GM12891 (cell line): ENCODE measurements around the gene ZNF564.

Source experiments
- DNase-seq: peaks from one replicate; pipeline ENCODE4 v3.0.0; 2011; ENCODE audit warnings: low spot score; ENCODE audit not compliant: insufficient read length
- FAIRE-seq: peaks from 2 replicates; lab custom pipeline; 2011; peaks lifted over from hg19 to GRCh38; lab: Jason Lieb, UNC
- PAX5 ChIP-seq: IDR thresholded peaks from 2 replicates; pipeline ENCODE4 v1.6.1; 2011; ENCODE audit warnings: low read length, moderate library complexity, mild to moderate bottlenecking; ENCODE audit not compliant: insufficient read depth, severe bottlenecking
- POLR2A ChIP-seq: IDR thresholded peaks from 2 replicates; pipeline ENCODE4 v1.6.1; 2011; ENCODE audit warnings: low read depth, low read length, control low read depth
- POLR2AphosphoS5 ChIP-seq: IDR thresholded peaks from 2 replicates; pipeline ENCODE4 v1.6.1; 2011; ENCODE audit warnings: low read depth, low read length, control low read depth
- POU2F2 ChIP-seq: IDR thresholded peaks from 2 replicates; pipeline ENCODE4 v1.6.1; 2011; ENCODE audit warnings: low read depth, mild to moderate bottlenecking, control low read depth, low read length, moderate library complexity
- SPI1 ChIP-seq: IDR thresholded peaks from 2 replicates; pipeline ENCODE4 v1.6.1; 2011; ENCODE audit warnings: low read depth, low read length, control low read depth
- TAF1 ChIP-seq: IDR thresholded peaks from 2 replicates; pipeline ENCODE4 v1.6.1; 2011; ENCODE audit warnings: low read depth, low read length, control low read depth

ZNF564 gene

DNA sequence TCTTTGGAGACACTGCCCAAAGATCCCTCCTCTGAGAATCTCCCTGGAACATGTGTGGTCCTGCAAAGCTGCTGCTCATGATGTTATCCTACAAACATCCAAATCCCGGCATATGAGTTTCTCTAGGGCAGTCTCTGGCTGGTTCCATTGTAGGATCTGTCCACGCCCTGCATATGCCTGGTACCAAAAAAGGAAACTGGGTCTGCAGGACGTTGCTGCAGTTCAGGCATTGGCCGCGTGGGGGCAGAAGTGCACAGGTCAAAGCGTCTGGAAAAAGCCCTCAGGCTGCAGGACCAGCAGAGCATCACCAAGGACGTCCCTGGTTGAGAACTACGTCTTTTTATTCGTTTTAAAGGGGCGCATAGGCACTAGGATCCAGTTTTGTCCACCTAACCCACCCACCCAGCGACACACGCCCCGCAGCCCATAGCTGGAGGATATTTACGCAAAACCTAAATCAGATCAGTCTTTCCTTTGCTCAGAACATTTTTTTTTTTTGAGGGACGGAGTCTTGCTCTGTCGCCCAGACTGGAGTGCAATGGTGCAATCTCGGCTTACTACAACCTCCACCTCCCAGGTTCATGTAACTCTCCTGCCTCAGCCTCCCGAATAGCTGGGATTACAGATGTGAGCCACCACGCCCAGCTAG, 12.9 kb upstream of the ZNF564 start:
- DNase-seq (peak; percentile 87), FAIRE-seq (peak; percentile 96)
- no peak for TF ChIP-seq SPI1
- TF ChIP-seq POLR2A = no peak
- TF ChIP-seq PAX5 = no peak
- no peak for TF ChIP-seq POLR2AphosphoS5
- TF ChIP-seq POU2F2 = no peak
- TF ChIP-seq TAF1 = no peak

DNA sequence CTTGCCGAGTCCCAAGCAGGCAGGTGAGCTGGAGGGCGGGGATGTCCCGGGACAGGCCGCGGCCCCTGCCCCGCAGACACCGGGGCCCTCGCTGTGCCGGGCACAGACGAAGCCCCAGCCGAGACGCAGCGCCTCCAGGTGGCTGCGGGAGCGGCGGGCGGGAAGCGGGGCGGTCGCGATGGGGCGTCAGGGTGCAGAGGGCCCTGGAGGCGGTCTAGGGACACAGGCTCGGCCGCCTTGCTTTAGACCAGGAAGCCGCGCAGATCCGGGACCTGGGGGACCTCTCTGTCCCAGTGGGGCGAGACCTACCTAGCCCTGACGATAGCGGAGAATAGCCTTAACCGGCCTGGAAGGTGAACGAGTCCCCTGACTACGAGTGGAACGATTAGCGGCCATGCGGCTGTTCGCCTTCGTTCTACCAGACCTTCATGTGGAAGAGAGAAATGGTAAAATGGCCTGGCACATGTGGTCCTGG, 4.2 kb upstream of the ZNF564 start:
- FAIRE-seq = no peak
- TF ChIP-seq PAX5 = no peak
- no peak for TF ChIP-seq POU2F2
- no peak for TF ChIP-seq TAF1
- no peak for TF ChIP-seq POLR2A
- no peak for TF ChIP-seq SPI1
- no peak for TF ChIP-seq POLR2AphosphoS5

DNA sequence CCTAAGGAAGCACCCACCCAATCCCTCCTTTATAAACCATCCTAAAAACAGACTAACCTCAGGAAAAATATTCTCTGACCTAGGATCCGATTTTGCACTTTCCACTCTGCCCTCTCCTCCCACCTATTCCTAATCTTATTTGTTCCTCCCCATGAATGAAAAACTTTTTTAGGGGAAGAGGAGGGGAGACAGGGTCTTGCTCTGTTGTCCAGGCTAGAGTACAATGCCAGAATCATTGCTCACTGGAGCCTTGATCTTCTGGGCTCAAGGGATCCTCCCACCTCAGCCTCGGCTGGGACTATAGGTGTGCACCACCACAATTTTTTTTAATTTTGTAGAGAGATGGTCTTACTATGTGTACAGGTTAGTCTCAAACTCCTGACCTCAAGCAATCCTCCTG, 4.4 kb downstream of the ZNF564 start:
- no peak for DNase-seq
- FAIRE-seq = no peak
- TF ChIP-seq POLR2AphosphoS5 = no peak
- no peak for TF ChIP-seq POU2F2
- no peak for TF ChIP-seq POLR2A
- TF ChIP-seq PAX5 = no peak
- no peak for TF ChIP-seq SPI1
- no peak for TF ChIP-seq TAF1

More for the DNA sequence above, 4.2 kb upstream of the ZNF564 start:
- DNase-seq = no peak

DNA sequence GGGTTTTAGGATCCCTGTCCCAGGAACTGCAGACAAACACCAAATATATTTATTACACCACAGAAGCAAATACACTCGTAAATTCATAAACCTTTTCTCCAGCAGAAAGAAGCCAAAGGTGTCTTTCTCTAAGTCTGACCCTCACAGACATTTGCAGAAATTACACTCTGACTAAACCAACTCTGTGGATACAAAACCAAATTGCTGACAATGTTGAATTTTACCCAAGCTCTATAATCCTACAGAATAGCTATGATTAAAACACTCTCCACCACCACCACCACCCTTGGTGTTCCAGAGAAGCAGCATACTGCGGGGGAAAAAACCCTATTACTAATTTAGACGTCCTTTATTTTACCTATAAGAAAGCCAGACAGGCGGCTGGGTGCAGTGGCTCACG, 5.2 kb downstream of the ZNF564 start:
- no peak for TF ChIP-seq SPI1
- TF ChIP-seq POU2F2 = no peak
- no peak for TF ChIP-seq PAX5
- TF ChIP-seq POLR2AphosphoS5 = no peak
- no peak for TF ChIP-seq POLR2A
- TF ChIP-seq TAF1 = no peak
- DNase-seq (no peak), FAIRE-seq (no peak)

DNA sequence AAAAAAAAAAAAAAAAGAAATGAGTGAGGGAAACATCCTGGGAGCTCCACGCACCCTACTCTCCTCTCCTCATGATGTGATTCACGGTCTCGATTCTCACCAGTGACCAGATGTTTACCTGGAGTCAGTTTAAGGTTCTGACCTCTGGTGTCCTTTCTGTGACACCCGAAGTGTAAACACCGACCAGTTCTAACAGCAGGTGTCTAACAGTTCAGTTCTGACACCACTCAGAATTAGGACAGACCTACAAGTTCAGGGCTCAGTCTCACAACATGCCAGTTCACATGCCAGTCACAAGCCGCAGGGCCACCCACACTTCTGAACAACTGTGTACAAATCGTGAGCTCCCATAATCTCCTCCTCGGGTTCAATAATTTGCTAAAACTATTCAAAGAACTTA, 6.0 kb downstream of the ZNF564 start:
- no peak for TF ChIP-seq POLR2A
- no peak for TF ChIP-seq POLR2AphosphoS5
- TF ChIP-seq SPI1 = no peak
- TF ChIP-seq PAX5 = no peak
- no peak for TF ChIP-seq POU2F2
- TF ChIP-seq TAF1 = no peak
- no peak for FAIRE-seq

DNA sequence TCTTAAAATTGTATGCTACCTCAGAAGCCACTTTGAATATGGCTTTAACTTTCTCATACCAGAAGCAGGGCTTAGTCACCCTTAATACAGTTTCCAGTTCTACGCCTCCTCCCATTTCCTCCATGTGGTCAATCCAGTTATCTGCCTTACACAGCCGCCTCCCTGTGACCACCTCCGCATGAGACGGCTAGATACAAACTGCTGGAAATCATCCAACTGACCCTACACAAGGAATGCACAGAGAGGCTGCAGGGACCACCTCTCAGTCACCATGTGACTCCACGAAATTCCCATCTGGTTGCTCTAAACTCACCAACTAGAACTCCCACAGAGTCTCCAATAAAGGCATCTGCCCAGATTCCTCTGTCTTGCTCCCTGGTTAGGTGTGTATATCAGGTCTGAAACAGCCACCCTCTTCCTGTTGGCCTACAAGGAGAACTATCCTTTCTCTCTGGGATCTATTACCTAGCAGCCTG, 6.8 kb downstream of the ZNF564 start:
- no peak for FAIRE-seq
- DNase-seq = no peak
- TF ChIP-seq PAX5 = no peak
- no peak for TF ChIP-seq POU2F2
- no peak for TF ChIP-seq TAF1
- TF ChIP-seq POLR2AphosphoS5 = no peak
- TF ChIP-seq POLR2A = no peak
- no peak for TF ChIP-seq SPI1

More for the DNA sequence above, 6.0 kb downstream of the ZNF564 start:
- no peak for DNase-seq

DNA sequence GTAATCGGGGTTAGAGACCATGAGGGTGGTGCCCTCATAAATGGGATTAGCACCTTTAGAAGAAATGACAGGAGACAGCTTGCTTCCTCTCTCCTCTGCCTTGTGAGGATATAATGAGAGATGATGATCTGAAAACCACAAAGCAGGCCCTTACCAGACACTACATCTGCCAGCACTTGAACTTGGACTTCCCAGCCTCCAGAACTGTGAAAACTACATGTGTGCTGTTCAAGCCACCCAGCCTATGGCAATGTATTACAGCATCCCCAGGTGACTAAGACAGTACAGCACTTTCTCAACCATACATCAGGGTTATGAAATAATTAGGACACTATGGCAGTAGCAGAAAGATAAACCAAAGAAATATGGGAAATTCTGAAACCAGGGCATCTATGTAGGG, 7.4 kb downstream of the ZNF564 start:
- DNase-seq = no peak
- FAIRE-seq = no peak
- TF ChIP-seq POLR2AphosphoS5 = no peak
- TF ChIP-seq TAF1 = no peak
- TF ChIP-seq POU2F2 = no peak
- TF ChIP-seq PAX5 = no peak
- no peak for TF ChIP-seq POLR2A
- TF ChIP-seq SPI1 = no peak

DNA sequence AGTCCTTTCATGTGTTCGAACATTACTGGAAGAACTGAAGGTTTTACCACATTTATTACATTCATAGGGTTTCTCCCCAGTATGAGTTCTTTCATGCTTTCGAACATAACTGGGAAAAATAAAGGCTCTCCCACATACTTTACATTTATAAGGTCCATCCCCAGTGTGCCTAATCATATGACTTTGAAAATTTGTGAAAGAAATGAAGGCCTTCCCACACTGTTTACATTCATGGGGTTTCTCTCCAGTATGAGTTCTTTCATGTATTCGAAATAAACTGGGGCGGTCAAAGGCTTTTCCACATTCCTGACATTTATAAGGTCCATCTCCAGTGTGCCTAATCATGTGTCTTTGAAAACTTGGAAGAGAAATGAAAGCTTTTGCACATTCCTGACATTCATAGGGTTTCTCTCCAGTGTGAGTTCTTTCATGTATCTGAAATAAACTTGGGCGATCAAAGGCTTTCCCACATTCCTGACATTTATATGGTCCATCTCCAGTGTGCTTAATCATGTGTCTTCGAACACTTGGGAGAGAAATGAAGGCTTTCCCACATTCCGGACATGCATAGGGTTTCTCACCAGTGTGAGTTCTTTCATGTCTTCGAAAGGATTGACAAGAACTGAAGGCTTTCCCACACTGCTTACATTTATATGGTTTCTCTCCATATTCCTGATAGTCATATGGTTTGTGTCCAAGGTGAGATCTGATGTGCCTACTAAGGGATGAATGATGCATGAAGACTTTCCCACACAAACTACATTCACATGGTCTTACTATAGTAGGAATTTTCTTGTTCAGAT, 24.0 kb downstream of the ZNF564 start:
- FAIRE-seq (peak; percentile 40), DNase-seq (no peak)

DNA sequence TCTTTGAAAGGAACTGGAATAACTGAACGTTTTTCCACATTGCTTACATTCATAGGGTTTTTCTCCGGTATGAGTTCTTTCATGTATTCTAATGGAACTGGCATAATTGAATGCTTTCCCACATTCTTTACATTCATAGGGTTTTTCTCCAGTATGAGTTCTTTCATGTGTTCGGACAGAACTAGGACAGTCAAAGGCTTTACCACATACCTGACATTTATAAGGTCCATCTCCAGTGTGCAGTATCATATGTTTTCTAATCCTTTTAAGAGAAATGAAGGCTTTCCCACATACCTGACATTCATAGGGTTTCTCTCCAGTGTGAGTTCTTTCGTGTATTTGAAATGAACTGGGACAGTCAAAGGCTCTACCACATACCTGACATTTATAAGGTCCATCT, 24.7 kb downstream of the ZNF564 start:
- DNase-seq = no peak
- FAIRE-seq = peak; percentile 26
- no peak for TF ChIP-seq TAF1
- TF ChIP-seq POLR2A = no peak
- TF ChIP-seq POU2F2 = no peak
- no peak for TF ChIP-seq PAX5
- no peak for TF ChIP-seq POLR2AphosphoS5
- TF ChIP-seq SPI1 = no peak

More for the DNA sequence above, 24.0 kb downstream of the ZNF564 start:
- no peak for TF ChIP-seq SPI1
- no peak for TF ChIP-seq POLR2AphosphoS5
- TF ChIP-seq TAF1 = no peak
